HG02970 (cell line): ENCODE measurements around the gene LTBP2.
"Not testable (repeated sequence)": the region's sequence is repeated elsewhere in the genome, so short reads cannot be mapped to it uniquely, and the experiment has no call there.

Source experiments
- ATAC-seq: cut with Tn5 transposase; IDR thresholded peaks from one replicate; pipeline ENCODE4 v1.9.1; 2021; ENCODE audit warnings: mild to moderate bottlenecking, moderate library complexity, moderate number of reproducible peaks; ENCODE audit not compliant: unreplicated experiment, low FRiP score

The LTBP2 gene

GRCh38 chr14:74558655-74559054, 53.4 kb downstream of the LTBP2 start:
- no peak for ATAC-seq

- no peak for ATAC-seq
These were observed 54.3 kb downstream of the LTBP2 start for GRCh38 chr14:74557691-74558090.

DNA sequence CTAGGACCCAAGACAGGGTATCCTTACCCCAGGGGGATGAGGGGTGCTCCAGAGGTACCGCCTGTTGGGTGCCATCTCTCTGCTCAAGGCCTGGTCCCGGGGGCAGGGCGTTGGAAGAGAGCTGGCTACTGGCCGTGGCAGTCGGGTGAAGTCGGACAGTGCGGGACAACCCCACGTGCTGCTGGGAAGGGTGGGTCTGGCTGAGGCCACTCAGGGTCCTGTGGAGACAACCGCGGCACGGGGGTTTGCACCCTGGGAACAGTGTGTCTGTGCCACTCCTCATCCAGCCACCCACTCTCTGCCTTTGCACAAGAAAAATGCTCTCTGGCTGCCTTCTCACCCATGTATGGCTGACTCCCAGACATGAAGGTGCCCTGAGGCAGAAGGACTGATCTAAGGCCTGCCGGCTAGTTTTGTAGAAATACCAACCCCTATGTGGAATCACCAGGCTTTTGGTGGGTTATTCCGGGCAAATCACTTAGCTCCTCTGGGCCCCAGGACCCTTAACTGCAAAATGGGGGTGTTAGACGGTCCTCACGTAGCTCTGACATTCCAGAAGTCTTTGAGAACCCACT, 56.5 kb downstream of the LTBP2 start:
- no peak for ATAC-seq

DNA sequence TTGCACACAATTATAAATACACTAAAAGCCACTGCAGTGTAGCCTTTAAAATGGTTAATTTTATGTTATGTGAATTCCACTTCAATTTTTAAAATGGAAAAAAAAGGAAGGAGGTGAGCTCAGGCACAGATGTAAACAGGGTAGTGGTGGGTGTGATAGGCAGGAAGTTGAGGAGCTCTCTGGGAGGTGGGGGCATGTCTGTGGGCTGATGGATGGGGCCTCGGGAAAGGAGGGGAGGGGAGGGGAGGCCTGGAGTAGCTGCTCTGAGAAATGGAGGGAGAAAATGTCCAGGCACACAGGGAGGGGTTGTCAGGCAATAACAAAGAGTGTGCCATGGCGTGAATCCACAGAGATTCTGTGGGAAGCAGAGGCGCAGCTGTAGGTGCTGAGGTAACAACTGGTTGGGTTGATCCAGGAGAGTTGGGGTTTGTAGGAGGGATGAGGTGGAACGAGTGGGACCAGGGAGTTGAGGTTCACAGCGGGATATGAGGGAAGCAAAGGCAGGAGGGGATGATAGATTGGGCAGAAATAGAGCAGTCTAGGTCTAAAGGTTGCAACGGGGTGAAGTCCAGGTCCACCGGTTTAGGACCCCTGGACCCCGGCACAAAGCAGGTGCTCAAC, 57.2 kb downstream of the LTBP2 start:
- no peak for ATAC-seq

DNA sequence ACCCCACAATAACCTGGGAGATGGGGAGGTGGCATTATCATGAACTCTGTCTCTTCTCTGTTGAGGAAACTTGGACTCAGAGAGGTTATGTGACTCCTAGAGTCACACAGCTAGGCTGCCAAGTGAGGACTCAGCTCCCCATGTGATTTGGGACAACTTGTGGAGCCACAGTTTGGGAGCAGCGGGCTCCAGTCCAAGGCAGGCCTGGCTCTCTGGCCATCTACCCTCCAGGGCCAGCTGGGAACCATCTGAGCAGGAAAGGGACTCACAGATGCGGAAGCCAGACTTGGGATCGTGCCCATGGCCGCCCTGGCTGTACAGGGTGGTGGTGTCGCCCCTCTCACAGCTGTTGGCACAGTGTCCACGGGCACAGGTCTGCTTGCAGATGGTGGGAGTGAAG, 59.4 kb downstream of the LTBP2 start:
- ATAC-seq, result no peak

- no peak for ATAC-seq
These were observed 60.3 kb downstream of the LTBP2 start for GRCh38 chr14:74551431-74552371.

- ATAC-seq, result no peak
These were observed 61.0 kb downstream of the LTBP2 start for GRCh38 chr14:74551001-74551400.

GRCh38 chr14:74550071-74550470, 62.0 kb downstream of the LTBP2 start:
- no peak for ATAC-seq

- ATAC-seq, result no peak
These were observed 62.4 kb downstream of the LTBP2 start for GRCh38 chr14:74549588-74549987.

GRCh38 chr14:74548881-74549280, 63.2 kb downstream of the LTBP2 start:
- no peak for ATAC-seq

DNA sequence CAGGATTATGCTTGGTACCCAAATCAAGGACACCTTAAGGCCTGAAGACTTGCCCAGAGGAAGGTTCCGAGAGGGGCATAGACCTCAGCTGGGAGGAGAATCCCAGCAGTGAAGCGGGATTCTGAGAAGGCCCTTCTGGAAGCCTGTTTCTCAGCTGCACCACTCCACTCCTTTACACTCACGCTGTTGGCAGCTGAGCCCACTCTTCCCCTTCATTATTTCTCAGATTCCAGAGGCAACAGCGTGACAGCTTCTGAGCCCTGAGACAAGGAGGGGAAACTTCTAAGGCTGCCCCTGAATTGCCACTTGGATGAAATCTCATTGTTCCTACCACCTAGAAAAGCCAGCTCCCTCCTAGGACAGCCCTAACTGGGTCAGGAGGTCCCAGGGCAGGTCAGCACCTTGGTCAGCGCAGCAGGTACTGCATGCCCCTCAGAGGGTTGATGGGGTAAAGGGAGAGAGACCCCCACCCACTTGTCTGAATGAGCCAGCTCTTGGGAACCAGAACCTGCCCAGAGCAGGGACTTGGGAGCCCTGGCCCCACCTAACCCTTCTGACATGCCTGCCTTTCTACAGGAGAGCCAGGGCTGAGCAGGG, 64.6 kb downstream of the LTBP2 start:
- no peak for ATAC-seq

GRCh38 chr14:74546416-74546815, 65.6 kb downstream of the LTBP2 start:
- no peak for ATAC-seq

DNA sequence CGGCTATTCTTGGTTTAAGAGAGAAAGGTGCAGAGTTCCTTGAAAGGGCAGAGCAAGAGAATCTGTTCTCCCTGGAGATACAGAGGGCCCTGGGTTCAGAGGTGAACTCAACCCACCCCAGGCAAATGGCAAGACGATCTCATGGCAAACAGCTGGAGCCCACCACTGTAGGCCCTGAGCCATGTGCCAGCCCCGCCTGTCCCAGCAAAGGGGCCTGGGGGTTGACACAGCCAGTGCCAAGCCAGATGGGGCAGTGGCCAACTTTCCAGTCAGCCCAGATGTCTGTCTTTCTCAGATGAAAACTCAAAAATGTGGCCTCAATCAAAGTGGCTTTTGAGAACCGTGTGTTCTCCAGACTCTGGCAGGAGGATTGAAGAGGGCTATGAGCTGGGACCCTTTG, 66.7 kb downstream of the LTBP2 start:
- no peak for ATAC-seq

DNA sequence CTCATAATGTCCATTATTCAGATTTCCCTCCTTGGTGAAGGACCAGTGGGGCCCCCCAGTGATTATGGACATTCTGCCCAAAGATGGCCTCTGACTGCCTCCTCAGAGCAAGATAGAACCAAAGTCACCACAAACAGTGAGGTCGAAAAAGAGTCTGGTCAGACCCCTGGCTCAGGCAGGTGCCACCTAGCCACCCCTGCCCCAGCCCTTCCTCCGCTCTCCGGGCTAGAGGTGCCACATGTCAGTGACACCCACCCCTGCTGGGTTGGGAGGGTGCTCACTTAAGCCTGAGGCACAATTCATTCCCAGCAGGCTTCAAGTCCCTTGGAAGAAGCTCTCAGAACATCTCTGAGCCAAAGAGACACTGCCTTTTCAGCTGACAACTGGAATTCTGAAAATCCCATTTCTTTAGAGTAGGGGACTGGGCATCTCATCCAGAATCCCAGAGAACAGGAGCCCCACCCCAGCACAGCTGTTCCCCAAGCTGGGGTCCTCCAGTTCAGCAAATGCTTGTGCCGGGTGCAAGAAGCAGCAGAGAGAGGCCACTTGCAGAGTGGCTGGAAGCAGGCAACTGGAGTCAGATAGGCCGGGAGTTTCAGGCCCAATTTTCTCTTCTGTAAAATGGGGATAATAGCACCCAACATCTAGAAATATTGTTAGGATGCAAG, 68.1 kb downstream of the LTBP2 start:
- ATAC-seq, result no peak

DNA sequence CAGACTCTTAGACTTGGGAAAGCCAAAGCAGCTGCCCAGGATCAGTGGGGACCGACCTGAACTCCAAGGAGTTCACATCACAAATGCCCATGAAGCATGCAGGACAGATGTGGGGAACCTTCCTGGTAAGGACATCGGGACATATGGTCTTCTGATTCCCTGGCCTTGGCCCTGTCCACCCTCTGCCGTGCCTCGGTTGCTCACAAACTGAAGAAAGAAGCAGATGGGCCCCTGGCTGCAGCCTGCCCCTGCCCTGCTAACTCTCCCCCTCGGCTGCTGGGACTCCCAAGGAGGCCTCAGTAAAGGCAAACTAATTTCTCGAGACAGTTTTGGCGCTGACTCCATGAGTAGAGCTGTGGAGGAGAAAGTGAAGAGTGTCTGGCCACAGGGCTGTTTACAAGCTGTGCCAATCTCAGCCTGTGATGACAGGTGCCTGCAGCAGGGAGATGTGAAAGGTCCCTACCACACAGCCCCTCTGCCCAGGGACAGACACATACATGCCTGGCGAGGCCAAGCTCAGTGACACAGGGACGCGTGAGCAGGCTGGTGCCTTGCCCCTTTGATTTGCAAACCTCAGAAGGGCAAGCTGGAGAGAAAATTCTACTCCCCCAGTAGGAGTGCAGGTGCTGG, 69.9 kb downstream of the LTBP2 start:
- ATAC-seq, result no peak

- ATAC-seq, result no peak
These were observed 70.8 kb downstream of the LTBP2 start for GRCh38 chr14:74541225-74541624.

DNA sequence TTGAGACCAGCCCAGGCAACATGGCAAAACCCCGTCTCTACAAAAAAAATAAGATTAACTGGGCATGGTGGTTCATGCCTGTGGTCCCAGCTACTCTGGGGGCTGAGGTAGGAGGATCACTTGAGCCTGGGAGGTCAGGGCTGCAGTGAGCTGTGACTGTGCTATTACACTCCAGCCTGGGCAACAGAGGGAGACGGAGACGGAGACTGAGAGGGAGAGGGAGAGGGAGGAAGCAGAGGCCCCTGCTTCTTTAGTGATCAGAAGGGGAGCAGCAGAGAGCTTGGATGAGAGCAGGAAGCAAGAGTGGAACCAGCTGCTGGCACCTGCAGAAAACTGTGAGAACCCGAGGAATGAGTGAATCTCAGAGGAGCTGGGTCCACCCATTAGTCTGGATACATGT, 72.5 kb downstream of the LTBP2 start:
- ATAC-seq, result no peak

- ATAC-seq, result no peak
These were observed 73.3 kb downstream of the LTBP2 start for GRCh38 chr14:74538411-74539391.

- ATAC-seq, result not testable (repeated sequence)
These were observed 75.7 kb downstream of the LTBP2 start for GRCh38 chr14:74536336-74536735.
